HG03280 (cell line): Measurements from ENCODE around the gene CASP7.
"Not testable (repeated sequence)": the region's sequence is repeated elsewhere in the genome, so short reads cannot be mapped to it uniquely, and the experiment has no call there.

ENCODE experiments used
- ATAC-seq: cut with Tn5 transposase; IDR thresholded peaks from one replicate; pipeline ENCODE4 v1.9.1; 2021; ENCODE audit warnings: mild to moderate bottlenecking, moderate library complexity; ENCODE audit not compliant: unreplicated experiment

The CASP7 gene

GRCh38 chr10:113679463-113680189 lies at the start of gene CASP7:
Gene CASP7 (plus strand): TSS chr10:113679912. CDS start chr10:113697494, 17,582 bp downstream.
- ATAC-seq, result peak; percentile 70

GRCh38 chr10:113630929-113631533 lies 48.7 kb upstream of the CASP7 start:
- ATAC-seq, result no peak

- no peak for ATAC-seq
These were observed 47.9 kb upstream of the CASP7 start for GRCh38 chr10:113631684-113632367.

- no peak for ATAC-seq
These were observed 39.7 kb upstream of the CASP7 start for GRCh38 chr10:113639966-113640365.

- ATAC-seq, result no peak
These were observed 38.0 kb upstream of the CASP7 start for GRCh38 chr10:113641702-113642101.

GRCh38 chr10:113643183-113643582 lies 36.5 kb upstream of the CASP7 start:
- ATAC-seq, result no peak

- ATAC-seq, result no peak
These were observed 35.3 kb upstream of the CASP7 start for GRCh38 chr10:113644185-113645120.

DNA sequence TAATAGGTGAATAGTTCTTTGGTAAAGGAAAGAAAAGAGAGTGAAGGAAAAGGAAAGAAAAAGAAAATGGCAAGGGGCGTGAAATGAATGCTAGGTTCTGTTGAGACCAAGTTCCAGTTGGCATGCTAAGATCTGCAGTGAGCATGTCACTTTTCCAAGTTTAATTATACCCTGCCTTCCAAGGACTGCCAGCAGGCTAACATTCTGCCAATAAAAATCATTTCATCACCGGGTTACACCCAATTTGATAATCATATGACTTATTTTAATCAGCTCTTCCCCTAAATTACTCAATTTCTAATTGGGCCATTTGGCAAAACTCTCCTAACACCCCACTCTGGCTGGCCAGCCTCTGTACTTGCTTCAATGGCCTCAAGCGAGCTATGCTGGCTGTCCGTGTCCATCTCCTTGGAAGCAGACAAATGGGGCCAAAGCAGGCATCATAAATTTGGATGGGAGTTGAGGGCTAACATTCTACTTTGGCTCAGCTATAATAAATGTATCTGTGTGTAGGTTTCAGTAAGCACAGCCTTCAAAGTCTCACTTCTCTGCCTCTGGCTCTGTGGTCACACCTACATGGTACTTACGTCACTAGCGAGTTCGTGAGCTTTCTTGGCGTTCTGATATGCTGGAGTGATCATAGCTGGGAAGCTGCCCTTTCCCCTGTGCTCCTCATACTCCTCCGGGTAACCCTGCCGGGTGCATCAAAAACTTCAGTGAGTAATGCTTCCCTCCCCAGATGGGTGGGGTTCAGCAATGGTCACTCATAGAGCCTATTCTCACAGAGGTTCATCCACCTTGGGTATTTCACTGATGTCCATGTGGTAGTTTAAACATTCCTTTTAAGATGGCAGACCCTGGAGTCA lies 33.1 kb upstream of the CASP7 start:
- ATAC-seq, result no peak

DNA sequence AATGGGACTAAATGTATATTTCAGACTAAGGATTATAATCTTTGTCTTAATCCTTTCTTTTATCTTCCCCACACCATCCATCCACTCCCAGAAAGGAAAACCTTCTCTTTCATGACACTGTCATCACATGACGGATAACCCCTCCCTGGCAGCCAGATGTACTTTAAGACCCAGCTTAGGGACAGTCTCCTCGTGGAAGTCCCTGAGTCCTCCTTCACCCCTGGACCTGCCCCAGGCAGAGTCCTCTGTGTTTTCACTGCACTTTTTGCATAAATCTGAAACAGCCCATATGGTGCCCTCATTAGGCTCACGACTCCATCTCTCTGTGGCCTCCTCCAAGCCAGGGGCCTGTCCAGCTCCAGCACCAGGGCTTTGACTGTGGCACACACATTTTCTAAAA lies 31.9 kb upstream of the CASP7 start:
- no peak for ATAC-seq

GRCh38 chr10:113648478-113648877 lies 31.2 kb upstream of the CASP7 start:
- no peak for ATAC-seq

- no peak for ATAC-seq
These were observed 29.5 kb upstream of the CASP7 start for GRCh38 chr10:113650172-113650571.

- ATAC-seq, result no peak
These were observed 28.7 kb upstream of the CASP7 start for GRCh38 chr10:113651021-113651420.

- no peak for ATAC-seq
These were observed 27.8 kb upstream of the CASP7 start for GRCh38 chr10:113651898-113652297.

GRCh38 chr10:113652456-113652855 lies 27.3 kb upstream of the CASP7 start:
- not testable (repeated sequence) for ATAC-seq

- no peak for ATAC-seq
These were observed 22.8 kb upstream of the CASP7 start for GRCh38 chr10:113656896-113657295.

- ATAC-seq, result no peak
These were observed 22.2 kb upstream of the CASP7 start for GRCh38 chr10:113657544-113657943.

- ATAC-seq, result no peak
These were observed 18.4 kb upstream of the CASP7 start for GRCh38 chr10:113661332-113661731.

DNA sequence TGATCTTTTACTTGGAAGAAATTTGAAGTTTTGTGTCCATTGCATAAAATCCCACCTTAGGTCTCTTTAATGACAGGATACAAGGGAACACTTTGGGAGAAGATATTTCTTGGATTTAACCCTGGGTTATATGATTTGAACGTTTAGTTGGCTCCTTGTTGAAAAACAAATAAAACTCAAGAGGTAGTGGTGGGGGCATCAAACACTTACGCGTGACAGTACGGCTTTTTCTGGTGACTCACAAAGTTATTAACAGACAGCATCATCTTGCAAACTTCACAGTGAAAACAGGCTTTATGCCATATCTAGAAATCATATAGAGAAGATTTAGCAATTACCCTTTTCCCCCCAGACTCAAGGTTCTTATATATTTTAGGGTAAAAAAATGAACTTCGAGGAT lies 16.6 kb upstream of the CASP7 start:
- no peak for ATAC-seq

GRCh38 chr10:113663908-113664307 lies 15.8 kb upstream of the CASP7 start, which contains the start of gene NRAP:
Gene NRAP (minus strand): TSS chr10:113664041. CDS start chr10:113663882, 159 bp downstream.
- no peak for ATAC-seq

DNA sequence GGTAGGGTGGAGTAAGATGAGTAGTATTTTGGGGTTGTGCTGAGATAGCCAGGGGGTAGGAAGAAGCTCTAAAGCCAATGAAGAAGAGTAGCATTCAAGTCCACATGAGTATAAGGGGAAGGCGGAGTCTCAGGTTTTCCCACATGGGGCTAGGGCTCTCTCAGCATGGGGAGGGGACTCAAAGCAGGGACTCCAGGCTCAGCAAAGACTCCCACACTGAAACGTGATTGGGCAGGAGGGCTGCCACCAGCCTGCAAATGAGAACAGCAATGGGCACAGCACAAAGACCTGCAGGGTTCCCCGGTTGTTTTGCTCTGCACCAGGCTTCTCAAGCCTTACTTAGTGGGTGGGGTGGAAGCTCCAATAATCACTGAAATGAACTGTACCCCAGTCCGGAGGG lies 14.4 kb upstream of the CASP7 start:
- ATAC-seq, result no peak
